Fibroblast of the conjunctiva (primary cell): Measurements from ENCODE around the gene TRERF1.

Source experiments
- DNase-seq: peaks from one replicate; pipeline ENCODE4 v3.0.0-alpha.2; 2010; ENCODE audit warnings: low read depth

TRERF1 gene

DNA sequence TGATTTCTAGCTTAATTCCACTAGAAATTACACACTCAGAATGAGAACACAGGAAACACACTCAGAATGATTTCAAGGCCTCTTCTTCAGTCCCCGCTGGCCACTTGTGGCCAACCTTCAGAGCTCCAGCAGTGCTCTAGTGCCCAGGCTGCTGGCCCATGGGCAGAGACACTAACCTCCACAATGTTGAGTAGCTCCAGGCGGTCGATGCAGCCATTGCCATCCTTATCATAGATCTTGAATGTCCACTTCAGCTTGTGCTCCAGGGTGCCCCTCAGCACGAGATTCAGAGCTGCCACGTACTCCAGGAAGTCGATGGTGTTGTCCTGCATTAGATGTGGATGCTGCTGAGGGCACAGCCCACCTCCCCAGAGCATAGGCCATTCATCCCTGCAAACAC lies 263.3 kb downstream of the TRERF1 start:
- DNase-seq, result no peak

DNA sequence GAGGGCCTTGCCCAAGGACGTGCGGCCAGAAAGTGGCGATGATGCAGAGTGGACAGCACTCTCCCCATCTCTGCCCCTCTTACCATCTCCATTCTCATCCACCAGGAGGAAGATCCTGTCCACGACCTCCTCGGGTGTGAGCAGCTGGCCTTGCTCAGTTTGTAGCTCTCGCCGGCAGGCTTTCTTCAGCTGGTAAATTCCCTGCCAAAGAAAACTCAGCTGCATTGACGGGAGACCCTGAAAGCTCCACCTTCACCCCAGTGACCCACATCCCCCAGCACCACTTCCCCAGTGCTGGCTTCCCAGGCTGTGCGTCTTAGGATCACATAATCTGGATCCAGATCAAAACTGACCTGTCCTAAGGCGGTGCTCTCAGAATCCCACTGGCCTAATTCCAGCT lies 266.1 kb downstream of the TRERF1 start:
- no peak for DNase-seq

DNA sequence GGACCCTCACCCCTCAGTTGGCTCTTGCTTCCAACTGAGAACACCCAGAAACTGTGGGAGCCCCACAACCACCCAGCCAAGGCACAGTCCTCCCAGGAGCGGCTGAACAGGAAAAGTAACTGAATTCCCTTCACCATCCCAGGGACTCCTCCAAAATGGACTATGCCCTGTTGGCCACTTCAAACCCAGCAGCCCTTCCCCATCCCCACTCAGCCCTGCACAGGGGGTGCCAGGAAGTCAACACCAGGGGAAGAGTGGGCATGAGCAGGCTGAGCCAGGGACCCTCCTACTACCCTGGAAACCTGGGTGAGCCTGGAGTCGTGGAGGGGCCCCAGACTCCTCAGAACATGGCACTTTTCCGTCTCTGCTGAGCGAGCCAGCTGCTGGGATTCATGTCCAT lies 267.3 kb downstream of the TRERF1 start:
- DNase-seq, result no peak

DNA sequence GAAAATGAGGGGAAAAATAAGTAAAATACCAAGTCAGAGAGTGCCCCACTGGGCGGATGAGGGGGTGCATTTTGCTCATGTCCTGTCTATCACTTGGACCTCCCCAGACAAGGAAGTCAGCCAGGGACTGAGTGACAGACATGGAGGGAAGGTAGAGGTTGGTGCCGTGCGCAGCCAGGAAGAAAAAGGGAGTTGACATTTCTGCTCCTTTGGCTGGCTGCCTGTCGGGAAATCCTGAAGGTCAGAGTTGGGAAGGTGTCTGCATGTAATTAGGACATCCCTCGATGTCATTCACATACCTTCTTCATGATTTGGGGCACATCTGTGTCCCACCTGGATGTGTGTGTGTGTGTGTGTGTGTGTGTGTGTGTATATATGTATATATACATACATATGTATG lies 269.6 kb downstream of the TRERF1 start:
- DNase-seq, result no peak

DNA sequence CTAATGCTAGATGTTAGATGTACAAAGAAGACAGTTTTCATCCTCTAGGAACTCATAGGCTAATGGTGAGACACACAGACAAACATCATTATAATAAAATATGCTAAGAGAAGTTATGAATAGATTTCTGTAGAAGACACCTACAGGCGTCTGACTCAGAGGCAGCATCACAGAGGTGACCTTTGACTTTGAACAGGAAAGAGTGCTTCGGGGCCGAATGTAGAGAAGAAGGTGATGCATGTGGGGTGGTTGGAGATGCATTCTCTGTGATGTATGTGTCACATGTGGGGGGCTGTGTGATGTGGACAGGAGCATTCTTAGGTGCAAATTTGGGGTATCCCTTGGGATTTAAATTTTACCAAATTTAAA lies 271.8 kb downstream of the TRERF1 start:
- no peak for DNase-seq

DNA sequence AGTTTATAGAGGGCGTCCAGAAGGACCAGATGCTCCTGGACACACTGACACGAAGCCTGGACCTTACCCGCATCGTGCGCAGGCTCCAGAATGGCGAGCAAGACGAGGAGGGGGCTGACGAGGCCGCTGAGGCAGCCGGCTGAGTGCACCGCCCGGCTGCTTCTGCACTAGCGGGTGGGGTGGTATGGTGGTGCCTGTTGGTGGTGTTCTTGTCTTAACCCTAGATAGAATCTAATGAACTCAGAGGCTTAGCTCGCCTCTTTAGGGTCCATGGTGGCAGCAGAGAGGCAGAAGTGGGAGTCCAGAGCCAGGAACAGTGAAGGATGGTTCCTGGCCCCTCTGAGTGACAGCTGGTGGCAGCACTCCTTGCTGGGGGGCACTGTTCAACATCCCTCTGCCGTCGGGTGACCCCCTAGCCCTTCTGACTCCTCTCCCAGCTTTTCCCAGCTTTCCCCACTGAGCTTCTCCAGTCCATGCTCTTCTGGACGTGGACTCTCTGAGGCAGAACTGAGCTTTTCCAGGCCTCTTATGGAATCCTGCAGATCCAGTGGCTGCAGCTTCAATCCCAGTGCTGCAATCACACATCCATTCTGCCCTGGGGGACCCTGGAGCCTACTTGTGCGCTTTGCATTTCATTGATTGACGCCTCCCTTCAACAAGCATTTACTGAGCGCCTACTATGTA lies 272.3 kb downstream of the TRERF1 start:
- no peak for DNase-seq

DNA sequence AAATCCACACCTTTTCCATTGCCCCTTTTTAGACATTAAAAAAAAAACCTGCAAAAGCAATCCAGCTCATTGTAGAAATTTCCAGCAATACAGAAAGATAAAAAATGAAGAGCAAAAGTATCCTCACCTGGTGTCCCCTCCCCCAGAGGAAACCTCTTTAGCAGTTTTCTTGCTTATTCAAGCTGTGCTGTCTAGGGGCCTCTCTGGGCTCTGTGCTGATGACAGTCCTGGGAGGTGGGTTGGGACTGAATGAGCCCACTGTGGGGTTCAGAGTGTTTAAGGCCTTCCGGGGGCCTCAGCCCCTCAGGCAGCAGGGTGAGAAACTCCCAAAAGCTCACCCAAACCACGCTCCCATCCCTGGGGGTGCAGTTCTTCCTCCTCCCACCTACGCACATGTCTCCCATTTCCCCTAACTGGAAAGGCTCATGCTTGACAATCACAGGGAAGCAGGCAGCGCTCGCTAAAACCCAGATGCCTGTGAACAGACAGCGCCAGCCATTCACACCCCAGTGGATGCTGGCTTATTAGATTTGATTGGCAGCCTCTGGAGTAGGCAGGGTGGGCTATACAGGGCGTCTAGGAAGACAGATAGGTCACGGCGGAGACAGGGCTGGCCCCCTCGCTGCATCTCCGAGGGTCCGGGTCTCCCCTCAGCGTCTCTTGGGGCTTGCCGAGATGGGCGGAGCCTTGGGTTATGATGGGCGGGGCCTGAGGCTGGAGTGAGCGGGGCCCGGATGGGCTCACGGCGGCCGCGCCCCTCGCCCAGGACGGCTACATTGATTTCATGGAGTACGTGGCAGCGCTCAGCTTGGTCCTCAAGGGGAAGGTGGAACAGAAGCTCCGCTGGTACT lies 274.0 kb downstream of the TRERF1 start:
- no peak for DNase-seq

DNA sequence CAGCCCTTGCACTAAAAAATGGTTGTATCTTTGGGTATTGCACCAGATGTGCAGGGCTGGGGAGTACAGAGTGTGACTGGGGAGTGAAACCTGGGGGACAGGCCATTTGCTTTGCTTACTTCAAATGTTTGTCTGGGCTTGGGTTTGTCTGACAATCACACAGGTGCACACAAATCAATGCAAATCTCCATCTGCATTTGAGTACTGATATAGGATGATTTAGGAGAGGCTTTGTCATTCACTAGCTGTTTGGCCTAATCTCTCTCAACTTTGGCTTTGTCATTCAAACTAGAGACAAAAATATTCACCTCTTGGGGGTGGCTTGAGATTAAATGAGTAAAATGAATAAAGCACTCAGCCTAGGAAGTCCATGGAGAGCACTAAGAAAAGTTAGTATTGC lies 274.7 kb downstream of the TRERF1 start:
- DNase-seq, result no peak

DNA sequence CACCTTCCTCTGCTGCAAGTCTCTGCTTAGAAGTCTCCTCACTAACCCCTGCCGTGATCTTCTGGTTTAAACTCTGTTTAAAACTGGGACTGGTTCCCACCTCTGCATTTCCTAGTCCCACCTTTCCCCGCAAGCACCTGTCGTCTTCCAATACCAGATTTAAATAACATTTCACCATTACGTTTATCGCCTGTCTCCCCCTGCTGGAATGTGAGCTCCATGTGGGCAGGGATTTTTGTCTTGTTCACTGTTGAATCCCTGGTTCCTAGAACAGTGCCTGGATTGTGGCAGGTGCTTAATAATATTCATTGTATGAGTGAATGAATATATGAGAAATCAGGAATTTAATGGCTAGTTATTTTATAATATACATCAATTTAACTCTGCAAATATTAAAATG lies 275.9 kb downstream of the TRERF1 start:
- no peak for DNase-seq
